Activated naive CD8-positive, alpha-beta T cell treated with anti-CD3 and anti-CD28 coated beads for 36 hours (primary cell): ENCODE measurements around the gene PREB. TPM values are rescaled to one million over a fixed set of nuclear protein-coding genes. Genes with fewer than 3 reads are reported as not detected.
"Not testable (repeated sequence)": the region's sequence is repeated elsewhere in the genome, so short reads cannot be mapped to it uniquely, and the experiment has no call there.

Source experiments
- DNase-seq: peaks from one replicate; pipeline ENCODE4 v3.0.0; 2021
- H3K27ac Mint-ChIP-seq: one replicate; pipeline ENCODE4 v1.8.0; 2022; ENCODE audit warnings: mild to moderate bottlenecking, moderate library complexity, mixed read lengths
- H3K27me3 Mint-ChIP-seq: one replicate; pipeline ENCODE4 v1.8.0; 2022; ENCODE audit warnings: mild to moderate bottlenecking, mixed read lengths
- H3K36me3 Mint-ChIP-seq: one replicate; pipeline ENCODE4 v1.8.0; 2021; ENCODE audit warnings: mild to moderate bottlenecking, mixed read lengths
- H3K4me1 Mint-ChIP-seq: one replicate; pipeline ENCODE4 v1.8.0; 2021; ENCODE audit warnings: mixed read lengths
- H3K4me3 Mint-ChIP-seq: one replicate; pipeline ENCODE4 v1.8.0; 2022; ENCODE audit warnings: mild to moderate bottlenecking, moderate library complexity, mixed read lengths
- H3K9me3 Mint-ChIP-seq: one replicate; pipeline ENCODE4 v1.8.0; 2022; ENCODE audit warnings: mixed read lengths
- total RNA-seq, 2 experiments: library from RNA; stranded (reverse); gene quantifications; one replicate each; pipeline ENCODE4 v1.2.3, GENCODE V29; 2021

The PREB gene
- total RNA-seq = 10 to 100 TPM; 62.1 to 63.3 TPM

GRCh38 chr2:27133905-27134780, at the start of gene PREB:
TSS of gene PREB (minus strand) at chr2:27134636. CDS start at chr2:27134421, 215 bp downstream.
- Mint-ChIP-seq H3K4me1 (peaks cover 17% of the 10 kb centered on the region), H3K4me3 (peak within 1 kb of the TSS; percentile 96), H3K9me3 (no peaks in the 10 kb centered on the region), H3K27me3 (no peaks in the 10 kb centered on the region), H3K27ac (peak within 1 kb of the TSS; percentile 95), H3K36me3 (peaks cover 19% of the 10 kb centered on the region)
- DNase-seq = peak; percentile 100

- no peaks in the 10 kb centered on the region for H3K9me3 Mint-ChIP-seq
- peaks cover 28% of the 10 kb centered on the region for H3K27me3 Mint-ChIP-seq
- no peak overlapping the region for H3K27ac Mint-ChIP-seq
- no peak overlapping the region for H3K4me3 Mint-ChIP-seq
- H3K36me3 Mint-ChIP-seq = no peaks in the 10 kb centered on the region
- H3K4me1 Mint-ChIP-seq = no peaks in the 10 kb centered on the region
- DNase-seq = no peak
Measured at GRCh38 chr2:27184115-27184514, 49.7 kb upstream of the PREB start.

- no peaks in the 10 kb centered on the region for H3K4me1 Mint-ChIP-seq
- H3K36me3 Mint-ChIP-seq = no peaks in the 10 kb centered on the region
- no peaks in the 10 kb centered on the region for H3K9me3 Mint-ChIP-seq
- H3K27me3 Mint-ChIP-seq = peaks cover 36% of the 10 kb centered on the region
- no peak overlapping the region for H3K27ac Mint-ChIP-seq
- no peak for DNase-seq
- no peak overlapping the region for H3K4me3 Mint-ChIP-seq
Measured at GRCh38 chr2:27182346-27182745, 47.9 kb upstream of the PREB start.

- no peaks in the 10 kb centered on the region for H3K36me3 Mint-ChIP-seq
- no peak overlapping the region for H3K4me3 Mint-ChIP-seq
- no peak overlapping the region for H3K27ac Mint-ChIP-seq
- no peaks in the 10 kb centered on the region for H3K9me3 Mint-ChIP-seq
- no peak for DNase-seq
- no peaks in the 10 kb centered on the region for H3K4me1 Mint-ChIP-seq
- H3K27me3 Mint-ChIP-seq = peaks cover 35% of the 10 kb centered on the region
Measured at GRCh38 chr2:27179344-27180000, 45.0 kb upstream of the PREB start.

GRCh38 chr2:27178469-27178868, 44.0 kb upstream of the PREB start:
- Mint-ChIP-seq H3K9me3 (no peaks in the 10 kb centered on the region), H3K27ac (no peak overlapping the region), H3K36me3 (no peaks in the 10 kb centered on the region), H3K4me1 (no peaks in the 10 kb centered on the region), H3K27me3 (peaks cover 31% of the 10 kb centered on the region), H3K4me3 (no peak overlapping the region)
- no peak for DNase-seq

- Mint-ChIP-seq H3K4me3 (no peak overlapping the region), H3K9me3 (no peaks in the 10 kb centered on the region), H3K27me3 (peaks cover 30% of the 10 kb centered on the region), H3K4me1 (no peaks in the 10 kb centered on the region), H3K36me3 (no peaks in the 10 kb centered on the region), H3K27ac (no peak overlapping the region)
- DNase-seq = no peak
Measured at GRCh38 chr2:27177441-27178351, 43.3 kb upstream of the PREB start.

GRCh38 chr2:27175781-27176180, 41.3 kb upstream of the PREB start:
- H3K4me1 Mint-ChIP-seq, H3K36me3 Mint-ChIP-seq, H3K4me3 Mint-ChIP-seq, H3K9me3 Mint-ChIP-seq, H3K27ac Mint-ChIP-seq, DNase-seq: not testable (repeated sequence)
- H3K27me3 Mint-ChIP-seq = peaks cover 24% of the 10 kb centered on the region

GRCh38 chr2:27175330-27175729, 40.9 kb upstream of the PREB start:
- Mint-ChIP-seq H3K4me3 (no peak overlapping the region), H3K27ac (no peak overlapping the region), H3K4me1 (no peaks in the 10 kb centered on the region), H3K36me3 (no peaks in the 10 kb centered on the region), H3K27me3 (peaks cover 22% of the 10 kb centered on the region), H3K9me3 (no peaks in the 10 kb centered on the region)
- DNase-seq = no peak

- no peaks in the 10 kb centered on the region for H3K9me3 Mint-ChIP-seq
- no peaks in the 10 kb centered on the region for H3K36me3 Mint-ChIP-seq
- no peak for DNase-seq
- H3K4me1 Mint-ChIP-seq = peaks cover 2% of the 10 kb centered on the region
- H3K27ac Mint-ChIP-seq = no peak overlapping the region
- H3K4me3 Mint-ChIP-seq = no peak overlapping the region
- H3K27me3 Mint-ChIP-seq = peaks cover 20% of the 10 kb centered on the region
Measured at GRCh38 chr2:27174638-27175037, 40.2 kb upstream of the PREB start.

GRCh38 chr2:27171351-27171848, 37.0 kb upstream of the PREB start:
- no peak overlapping the region for H3K4me3 Mint-ChIP-seq
- H3K27ac Mint-ChIP-seq = no peak overlapping the region
- H3K9me3 Mint-ChIP-seq = no peaks in the 10 kb centered on the region
- DNase-seq = no peak
- peaks cover 2% of the 10 kb centered on the region for H3K4me1 Mint-ChIP-seq
- H3K27me3 Mint-ChIP-seq = peaks cover 2% of the 10 kb centered on the region
- no peaks in the 10 kb centered on the region for H3K36me3 Mint-ChIP-seq

GRCh38 chr2:27170581-27171337, 36.3 kb upstream of the PREB start:
- peaks cover 2% of the 10 kb centered on the region for H3K4me1 Mint-ChIP-seq
- H3K36me3 Mint-ChIP-seq = no peaks in the 10 kb centered on the region
- DNase-seq = no peak
- H3K27me3 Mint-ChIP-seq = no peaks in the 10 kb centered on the region
- H3K27ac Mint-ChIP-seq = no peak overlapping the region
- no peak overlapping the region for H3K4me3 Mint-ChIP-seq
- no peaks in the 10 kb centered on the region for H3K9me3 Mint-ChIP-seq

- no peaks in the 10 kb centered on the region for H3K36me3 Mint-ChIP-seq
- no peaks in the 10 kb centered on the region for H3K27me3 Mint-ChIP-seq
- peaks cover 2% of the 10 kb centered on the region for H3K4me1 Mint-ChIP-seq
- H3K4me3 Mint-ChIP-seq = no peak overlapping the region
- DNase-seq = no peak
- H3K27ac Mint-ChIP-seq = no peak overlapping the region
- H3K9me3 Mint-ChIP-seq = no peaks in the 10 kb centered on the region
Measured at GRCh38 chr2:27164960-27165763, 30.7 kb upstream of the PREB start.

GRCh38 chr2:27162151-27163121, 28.0 kb upstream of the PREB start:
- Mint-ChIP-seq H3K27me3 (no peaks in the 10 kb centered on the region), H3K4me1 (no peaks in the 10 kb centered on the region), H3K9me3 (no peaks in the 10 kb centered on the region), H3K27ac (no peak overlapping the region), H3K4me3 (no peak overlapping the region), H3K36me3 (no peaks in the 10 kb centered on the region)
- DNase-seq = no peak
